Measurements from ENCODE around the gene RBMS3. TPM values are rescaled to one million over a fixed set of nuclear protein-coding genes. Genes with fewer than 3 reads are reported as not detected.

The RBMS3 gene
- total and polyA plus RNA-seq, 2 of the 8 experiments (the other 6 are each of a cell fraction or from before 2014, with no cell fraction given), result 3.7 to 6.9 TPM

- no peak for TF ChIP-seq HDAC2 (IDR thresholded peaks at IDR 0.05; ENCODE audit: borderline replicate concordance in 1 of 2, low read depth in 2 of 2, low read length in 2 of 2)
- TF ChIP-seq TAF1 (IDR thresholded peaks at IDR 0.05; ENCODE audit: low read depth, low read length), result no peak
- TF ChIP-seq E2F6 (IDR thresholded peaks at IDR 0.05), result no peak
- TF ChIP-seq EZH2 (IDR thresholded peaks at IDR 0.05; ENCODE audit: low read depth, low read length, severe bottlenecking), result no peak
Measured at GRCh38 chr3:29890801-29891200, 609.9 kb downstream of the RBMS3 start (continued).
